ENCODE data around the gene ST6GALNAC3.

ST6GALNAC3 gene

GRCh38 chr1:76186554-76187170 is 112.1 kb downstream of the ST6GALNAC3 start:
- no peak for ATAC-seq (ENCODE audit: low read depth)
- no peaks in the 10 kb centered on the region for H3K9me3 ChIP-seq (ENCODE audit: severe bottlenecking)
- no peak for DNase-seq (ENCODE audit: low spot score)
- TF ChIP-seq, protein P1, sequence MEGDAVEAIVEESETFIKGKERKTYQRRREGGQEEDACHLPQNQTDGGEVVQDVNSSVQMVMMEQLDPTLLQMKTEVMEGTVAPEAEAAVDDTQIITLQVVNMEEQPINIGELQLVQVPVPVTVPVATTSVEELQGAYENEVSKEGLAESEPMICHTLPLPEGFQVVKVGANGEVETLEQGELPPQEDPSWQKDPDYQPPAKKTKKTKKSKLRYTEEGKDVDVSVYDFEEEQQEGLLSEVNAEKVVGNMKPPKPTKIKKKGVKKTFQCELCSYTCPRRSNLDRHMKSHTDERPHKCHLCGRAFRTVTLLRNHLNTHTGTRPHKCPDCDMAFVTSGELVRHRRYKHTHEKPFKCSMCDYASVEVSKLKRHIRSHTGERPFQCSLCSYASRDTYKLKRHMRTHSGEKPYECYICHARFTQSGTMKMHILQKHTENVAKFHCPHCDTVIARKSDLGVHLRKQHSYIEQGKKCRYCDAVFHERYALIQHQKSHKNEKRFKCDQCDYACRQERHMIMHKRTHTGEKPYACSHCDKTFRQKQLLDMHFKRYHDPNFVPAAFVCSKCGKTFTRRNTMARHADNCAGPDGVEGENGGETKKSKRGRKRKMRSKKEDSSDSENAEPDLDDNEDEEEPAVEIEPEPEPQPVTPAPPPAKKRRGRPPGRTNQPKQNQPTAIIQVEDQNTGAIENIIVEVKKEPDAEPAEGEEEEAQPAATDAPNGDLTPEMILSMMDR (IDR thresholded peaks at IDR 0.05; ENCODE audit: poor library complexity, severe bottlenecking), result no peak
- H3K36me3 ChIP-seq (ENCODE audit: low read depth), result no peaks in the 10 kb centered on the region
- H3K27ac ChIP-seq (ENCODE audit: poor library complexity, severe bottlenecking), result no peak overlapping the region
- H3K4me3 ChIP-seq (ENCODE audit: severe bottlenecking), result no peak overlapping the region
- no peaks in the 10 kb centered on the region for H3K4me1 ChIP-seq (ENCODE audit: insufficient read depth, poor library complexity, severe bottlenecking)
- H3K27me3 ChIP-seq (ENCODE audit: insufficient read depth, poor library complexity, severe bottlenecking), result no peaks in the 10 kb centered on the region

GRCh38 chr1:76187436-76187835 is 112.9 kb downstream of the ST6GALNAC3 start:
- DNase-seq (ENCODE audit: low spot score) (no peak), ATAC-seq (ENCODE audit: low read depth) (no peak)
- H3K4me3 ChIP-seq (ENCODE audit: severe bottlenecking), result no peak overlapping the region
- no peaks in the 10 kb centered on the region for H3K27me3 ChIP-seq (ENCODE audit: insufficient read depth, poor library complexity, severe bottlenecking)
- no peaks in the 10 kb centered on the region for H3K9me3 ChIP-seq (ENCODE audit: severe bottlenecking)
- TF ChIP-seq, protein P1 (IDR thresholded peaks at IDR 0.05; ENCODE audit: poor library complexity, severe bottlenecking), result no peak
- no peaks in the 10 kb centered on the region for H3K4me1 ChIP-seq (ENCODE audit: insufficient read depth, poor library complexity, severe bottlenecking)
- H3K36me3 ChIP-seq (ENCODE audit: low read depth), result no peaks in the 10 kb centered on the region
- H3K27ac ChIP-seq (ENCODE audit: poor library complexity, severe bottlenecking), result no peak overlapping the region

DNA sequence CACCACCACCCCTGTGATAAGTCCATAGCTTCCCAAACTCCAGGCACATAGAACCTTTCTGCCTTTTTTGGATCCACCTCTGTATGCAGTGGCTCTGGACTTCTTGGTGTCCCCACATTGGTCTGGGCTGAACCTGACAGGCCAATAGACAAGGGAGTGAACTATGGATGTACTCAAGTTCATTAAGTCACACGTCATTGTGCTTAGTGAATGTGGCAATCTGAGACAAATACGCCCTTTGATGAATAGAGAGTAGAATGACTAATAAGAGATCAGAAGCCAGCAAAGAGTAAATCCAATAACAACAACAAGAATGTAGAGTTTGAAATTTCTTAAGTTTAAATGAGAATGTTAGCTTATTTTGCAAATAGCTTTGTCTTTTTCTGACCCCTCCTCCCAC is 114.8 kb downstream of the ST6GALNAC3 start:
- no peak for ATAC-seq (ENCODE audit: low read depth)
- no peaks in the 10 kb centered on the region for H3K27me3 ChIP-seq (ENCODE audit: insufficient read depth, poor library complexity, severe bottlenecking)
- no peak overlapping the region for H3K4me3 ChIP-seq (ENCODE audit: severe bottlenecking)
- no peak for DNase-seq (ENCODE audit: low spot score)
- no peak overlapping the region for H3K27ac ChIP-seq (ENCODE audit: poor library complexity, severe bottlenecking)
- H3K4me1 ChIP-seq (ENCODE audit: insufficient read depth, poor library complexity, severe bottlenecking), result no peaks in the 10 kb centered on the region
- no peaks in the 10 kb centered on the region for H3K9me3 ChIP-seq (ENCODE audit: severe bottlenecking)
- TF ChIP-seq, protein P1 (IDR thresholded peaks at IDR 0.05; ENCODE audit: poor library complexity, severe bottlenecking), result no peak
- no peaks in the 10 kb centered on the region for H3K36me3 ChIP-seq (ENCODE audit: low read depth)

GRCh38 chr1:76190749-76191424 is 116.3 kb downstream of the ST6GALNAC3 start:
- no peaks in the 10 kb centered on the region for H3K4me1 ChIP-seq (ENCODE audit: insufficient read depth, poor library complexity, severe bottlenecking)
- ATAC-seq (ENCODE audit: low read depth) (no peak; the same call in 2 of the 3 replicates), DNase-seq (ENCODE audit: low spot score) (no peak)
- no peaks in the 10 kb centered on the region for H3K27me3 ChIP-seq (ENCODE audit: insufficient read depth, poor library complexity, severe bottlenecking)
- TF ChIP-seq, protein P1 (IDR thresholded peaks at IDR 0.05; ENCODE audit: poor library complexity, severe bottlenecking), result no peak
- no peaks in the 10 kb centered on the region for H3K9me3 ChIP-seq (ENCODE audit: severe bottlenecking)
- H3K4me3 ChIP-seq (ENCODE audit: severe bottlenecking), result no peak overlapping the region
- H3K27ac ChIP-seq (ENCODE audit: poor library complexity, severe bottlenecking), result no peak overlapping the region
- no peaks in the 10 kb centered on the region for H3K36me3 ChIP-seq (ENCODE audit: low read depth)

GRCh38 chr1:76191561-76191960 is 117.0 kb downstream of the ST6GALNAC3 start:
- H3K4me3 ChIP-seq (ENCODE audit: severe bottlenecking), result no peak overlapping the region
- DNase-seq (ENCODE audit: low spot score) (no peak), ATAC-seq (ENCODE audit: low read depth) (no peak)
- H3K27me3 ChIP-seq (ENCODE audit: insufficient read depth, poor library complexity, severe bottlenecking), result no peaks in the 10 kb centered on the region
- H3K9me3 ChIP-seq (ENCODE audit: severe bottlenecking), result no peaks in the 10 kb centered on the region
- no peak overlapping the region for H3K27ac ChIP-seq (ENCODE audit: poor library complexity, severe bottlenecking)
- H3K36me3 ChIP-seq (ENCODE audit: low read depth), result no peaks in the 10 kb centered on the region
- TF ChIP-seq, protein P1 (IDR thresholded peaks at IDR 0.05; ENCODE audit: poor library complexity, severe bottlenecking), result no peak
- H3K4me1 ChIP-seq (ENCODE audit: insufficient read depth, poor library complexity, severe bottlenecking), result no peaks in the 10 kb centered on the region
